Adrenal gland (tissue), 12 donors: Measurements from ENCODE around the gene GALR2. TPM values are rescaled to one million over a fixed set of nuclear protein-coding genes. Genes with fewer than 3 reads are reported as not detected.

Experiments used
- DNase-seq, 7 donors: peaks; one replicate each; pipeline ENCODE4 v3.0.0-alpha.2; 2019 to 2020
- H3K27ac ChIP-seq, 5 donors: fragments of 200-600 bp; sonication (generic) in 4 of 5; 1 replicate in 3 of 5; 2 replicates in 2 of 5; pipeline versions ENCODE4 v1.5.1 to v1.8.0; 2016 to 2020; ENCODE audit warnings: mild to moderate bottlenecking in 1 of 5
- H3K27me3 ChIP-seq: fragments of 200-600 bp; 2 replicates; pipeline ENCODE4 v1.8.0; 2021
- H3K36me3 ChIP-seq, 2 donors: fragments of 200-600 bp; replicated peaks in 1 of 2; 1 replicate in 1 of 2; 2 replicates in 1 of 2; pipeline versions ENCODE4 v1.5.1 to v1.8.0; 2018 to 2022
- H3K4me1 ChIP-seq, 2 donors: fragments of 200-600 bp; replicated peaks in 1 of 2; 1 replicate in 1 of 2; 2 replicates in 1 of 2; pipeline versions ENCODE4 v1.5.1 to v1.8.0; 2018 to 2021
- H3K4me3 ChIP-seq, 4 donors: fragments of 200-600 bp; sonication (generic) in 3 of 4; one replicate each; pipeline ENCODE4 v1.5.1; 2016 to 2018
- H3K9me3 ChIP-seq, 3 donors: fragments of 200-600 bp; sonication (generic) in 1 of 3; replicated peaks in 1 of 3; 1 replicate in 2 of 3; 2 replicates in 1 of 3; pipeline versions ENCODE4 v1.5.1 to v1.8.0; 2016 to 2021
- POLR2A ChIP-seq, 2 donors: fragments of 450-650 bp; IDR thresholded peaks; one replicate each; pipeline ENCODE4 v1.6.1; 2017; ENCODE audit warnings: antibody characterized with exemption in 2 of 2, mild to moderate bottlenecking in 2 of 2, moderate library complexity in 1 of 2
- WGBS, 4 donors: extraction: QIAGEN DNeasy Blood & Tissue Kit in 2 of 4; methylation state at CpG; one replicate each; pipeline versions ENCODE4 v1.1.5 to v1.1.7; 2013 to 2017; 5-methylcytosine and 5-hydroxymethylcytosine counted together
- intact Hi-C, 2 donors: fragments of 100-400 bp; cut with DNase I; formaldehyde crosslinking; loops; one replicate each; pipeline versions ENCODE4 v1.14.1 to v1.15.0; 2022 to 2023
- polyA plus RNA-seq, 3 donors: library from polyadenylated mRNA; stranded (reverse); fragments of 200-250 nt in 2 of 3; fragments of 350-450 nt in 1 of 3; fragmentation: Illumina TruSeq in 1 of 3; extraction: RNeasy Lipid Tissue Mini Kit (QIAGEN cat#74804) in 1 of 3; gene quantifications; one replicate each; pipeline ENCODE4 v1.2.3, GENCODE V29; 2013 to 2014
- total RNA-seq, 9 donors: library from RNA; depleted of rRNA in 4 of 9; stranded (reverse); fragments of >200 nt in 4 of 9; fragments of 120-200 nt in 1 of 9; fragmentation: NEBNext Ultra II Directional in 1 of 9; extraction: Animal tissue kit (Norgen Biotek cat#: 25700) in 1 of 9; gene quantifications; one replicate each; pipeline versions ENCODE4 v1.1.0 to v1.2.4, GENCODE V29; 2013 to 2023
- TF ChIP-seq, protein P1 (sequence below), 6 experiments: fragments of 450-650 bp in 4 of 6; fragments of 200-600 bp in 2 of 6; sonication (generic) in 1 of 6; IDR thresholded peaks; 1 replicate in 5 of 6; 2 replicates in 1 of 6; pipeline versions ENCODE4 v1.5.1 to v1.8.0; 2016 to 2021; ENCODE audit warnings: antibody characterized with exemption in 6 of 6, mild to moderate bottlenecking in 2 of 6, moderate library complexity in 1 of 6
- donor health status: healthy with polysubstance abuse.
- donor health status: Bipolar disorder and iron deficiency.
- donor health status: DM: yes; HTN: yes; CAD: no.
- donor health status: DM: no; HTN: no; CAD: no.
- donor health status: DM: no; HTN: no; CAD: no.
- donor health status: DM: yes; HTN: yes; CAD: no.

Gene GALR2
- total and polyA plus RNA-seq, 12 donors, result 0.27 TPM; not detected in 11

DNA sequence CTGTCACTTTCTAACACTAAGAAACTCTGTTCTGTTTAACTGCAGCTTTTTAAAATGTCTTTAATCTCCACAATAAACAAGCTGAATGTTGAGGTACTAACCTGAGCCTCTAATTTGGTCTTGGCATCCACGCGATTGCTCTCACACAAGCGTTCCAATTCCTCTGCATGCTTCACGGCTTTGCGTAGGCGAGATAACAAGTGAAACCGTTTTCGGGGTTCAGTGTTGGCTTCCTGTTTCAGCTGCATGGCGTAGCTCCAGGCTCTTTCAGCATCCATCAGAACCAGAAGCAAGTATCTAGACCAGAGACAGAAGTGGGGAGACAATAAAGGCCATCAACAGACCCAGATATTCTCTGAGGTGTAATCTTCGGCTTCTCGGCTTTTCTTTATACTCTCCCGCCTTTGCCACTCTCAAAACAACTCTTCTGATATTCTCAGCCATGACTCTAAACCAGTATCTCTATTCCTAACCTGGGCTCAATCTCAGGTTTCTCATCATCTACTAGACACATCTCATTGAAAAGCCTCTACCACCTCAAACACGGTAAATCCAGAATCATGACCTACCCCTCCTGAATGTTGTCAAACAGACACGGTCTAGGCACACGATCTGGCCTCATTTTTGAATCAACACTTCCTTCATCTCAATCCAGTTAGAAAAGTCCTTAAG, 10.6 kb upstream of the GALR2 start:
- intact Hi-C loops, result no loop called here
- peaks cover 0 to 87% of the 10 kb centered on the region in 2 donors for H3K36me3 ChIP-seq
- H3K27me3 ChIP-seq, result no peaks in the 10 kb centered on the region
- 87 to 90% (median 87%) methylated on average over 15 of the region's 15 CpGs for WGBS, 4 donors
- H3K27ac ChIP-seq, result no peak overlapping the region
- H3K4me3 ChIP-seq, result no peak overlapping the region
- H3K4me1 ChIP-seq, result no peaks in the 10 kb centered on the region
- H3K9me3 ChIP-seq, result no peaks in the 10 kb centered on the region
- no peak for DNase-seq
- TF ChIP-seq, protein P1, sequence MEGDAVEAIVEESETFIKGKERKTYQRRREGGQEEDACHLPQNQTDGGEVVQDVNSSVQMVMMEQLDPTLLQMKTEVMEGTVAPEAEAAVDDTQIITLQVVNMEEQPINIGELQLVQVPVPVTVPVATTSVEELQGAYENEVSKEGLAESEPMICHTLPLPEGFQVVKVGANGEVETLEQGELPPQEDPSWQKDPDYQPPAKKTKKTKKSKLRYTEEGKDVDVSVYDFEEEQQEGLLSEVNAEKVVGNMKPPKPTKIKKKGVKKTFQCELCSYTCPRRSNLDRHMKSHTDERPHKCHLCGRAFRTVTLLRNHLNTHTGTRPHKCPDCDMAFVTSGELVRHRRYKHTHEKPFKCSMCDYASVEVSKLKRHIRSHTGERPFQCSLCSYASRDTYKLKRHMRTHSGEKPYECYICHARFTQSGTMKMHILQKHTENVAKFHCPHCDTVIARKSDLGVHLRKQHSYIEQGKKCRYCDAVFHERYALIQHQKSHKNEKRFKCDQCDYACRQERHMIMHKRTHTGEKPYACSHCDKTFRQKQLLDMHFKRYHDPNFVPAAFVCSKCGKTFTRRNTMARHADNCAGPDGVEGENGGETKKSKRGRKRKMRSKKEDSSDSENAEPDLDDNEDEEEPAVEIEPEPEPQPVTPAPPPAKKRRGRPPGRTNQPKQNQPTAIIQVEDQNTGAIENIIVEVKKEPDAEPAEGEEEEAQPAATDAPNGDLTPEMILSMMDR (IDR thresholded peaks at IDR 0.05), result no peak
- no peak for TF ChIP-seq POLR2A (IDR thresholded peaks at IDR 0.05)

DNA sequence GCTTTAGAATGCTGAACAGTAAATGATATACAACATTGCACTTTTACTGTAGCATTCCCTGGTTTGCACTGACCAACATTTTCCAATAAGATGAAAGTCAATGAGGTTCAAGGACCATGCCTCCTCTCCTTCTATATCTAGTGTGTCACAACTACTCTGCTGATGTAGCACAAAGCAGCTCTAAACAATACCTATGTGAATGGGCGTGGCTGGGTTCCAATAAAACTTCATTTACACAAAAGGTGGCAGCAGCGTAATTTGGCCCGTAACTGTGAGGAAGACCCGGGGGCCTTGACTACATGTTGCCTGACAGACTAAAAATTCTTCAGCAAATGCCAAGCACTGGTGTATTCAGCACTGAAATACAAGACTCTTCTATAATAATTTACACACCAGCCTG, 8.8 kb upstream of the GALR2 start:
- Histone ChIP-seq H3K27me3 (no peaks in the 10 kb centered on the region), H3K9me3 (no peaks in the 10 kb centered on the region), H3K4me1 (peaks cover 5 to 7% of the 10 kb centered on the region in 2 donors), H3K36me3 (peaks cover 0 to 76% of the 10 kb centered on the region in 2 donors), H3K4me3 (no peak overlapping the region), H3K27ac (no peak overlapping the region)
- intact Hi-C loops, result no loop called here
- 79 to 84% (median 82%) methylated on average over 4 of the region's 4 CpGs for WGBS, 4 donors
- TF ChIP-seq POLR2A (IDR thresholded peaks at IDR 0.05), result no peak
- TF ChIP-seq, protein P1 (IDR thresholded peaks at IDR 0.05), result no peak
- no peak for DNase-seq

DNA sequence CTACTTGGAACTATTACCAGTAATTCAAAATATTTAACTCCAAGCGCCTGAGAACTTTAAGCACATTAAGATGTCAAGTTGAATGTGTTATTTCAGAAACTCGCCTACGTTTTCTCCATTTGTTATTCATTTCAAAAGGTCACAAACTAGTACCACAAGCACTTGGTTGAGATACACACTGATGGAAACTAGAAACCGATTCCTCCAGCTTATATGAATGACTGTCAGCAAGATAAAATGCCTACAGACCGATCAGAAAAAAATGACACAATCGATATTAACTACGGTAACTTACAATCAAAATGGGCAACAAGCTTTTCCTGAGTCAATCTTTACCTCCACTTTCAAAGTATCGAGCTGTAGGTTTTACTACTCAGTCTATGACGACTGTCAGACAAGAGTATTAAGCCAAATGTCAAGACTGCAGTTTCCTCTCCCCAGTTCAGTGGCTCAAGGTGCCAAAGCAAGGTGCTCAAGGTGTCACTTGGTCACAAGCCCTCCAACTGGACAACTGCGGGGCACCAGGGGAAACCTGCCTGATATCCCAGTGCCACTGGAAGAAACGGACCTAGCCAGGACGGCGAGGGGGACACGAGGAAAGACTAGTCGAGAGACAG, 2.9 kb upstream of the GALR2 start:
- Histone ChIP-seq H3K9me3 (no peaks in the 10 kb centered on the region), H3K27ac (peak overlapping the region in 4 of 5 donors; percentile 8 to 75 (median 68)), H3K4me1 (peaks cover 19 to 22% of the 10 kb centered on the region in 2 donors), H3K36me3 (peaks cover 0 to 22% of the 10 kb centered on the region in 2 donors), H3K27me3 (peaks cover 32% of the 10 kb centered on the region), H3K4me3 (peak overlapping the region; percentile 17 to 71 (median 65))
- intact Hi-C loops, result no loop called here
- DNase-seq, result no peak
- TF ChIP-seq POLR2A (IDR thresholded peaks at IDR 0.05), result no peak
- TF ChIP-seq, protein P1 (IDR thresholded peaks at IDR 0.05), result no peak
- WGBS, 4 donors, result 8 to 18% (median 11%) methylated on average over 10 to 15 of the region's 15 CpGs

DNA sequence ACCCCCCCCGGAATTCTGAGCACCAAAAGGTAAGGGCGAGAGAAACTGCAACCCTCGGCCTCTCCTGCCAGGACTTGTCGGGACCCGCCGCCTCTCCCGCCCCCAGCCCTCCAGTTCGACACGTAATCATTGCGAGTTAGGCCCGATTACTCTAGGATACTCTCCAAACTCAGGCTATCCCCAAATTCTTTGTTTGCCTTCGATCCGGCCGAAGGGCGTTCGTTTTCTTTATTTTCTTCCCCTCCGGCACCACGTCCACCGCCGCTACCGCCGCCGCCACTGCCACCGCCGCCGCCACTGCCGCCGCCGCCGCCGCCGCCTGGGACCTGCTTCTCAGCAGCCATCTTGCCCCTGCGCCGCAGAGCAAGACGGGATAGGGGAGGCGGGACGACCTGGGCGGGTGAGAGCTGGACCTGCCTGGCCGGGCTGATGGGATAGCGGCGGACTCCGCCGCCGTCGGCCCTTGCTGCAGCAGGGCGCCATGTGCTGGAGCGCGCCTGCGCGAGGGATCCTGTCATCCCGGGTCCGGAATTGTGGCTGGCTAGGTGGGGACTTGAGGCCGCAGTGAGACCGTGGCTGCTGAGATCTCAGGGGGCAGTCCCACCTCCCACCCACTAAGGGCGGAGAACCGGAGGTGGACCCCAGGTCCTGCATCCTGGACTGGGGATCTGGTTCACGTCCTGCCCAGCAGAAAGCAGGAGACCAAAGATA, 2.3 kb upstream of the GALR2 start, which contains the start of gene SRP68:
Gene SRP68 (minus strand): TSS at position 370 of the 711 bp plus-strand sequence. CDS start 26 bp downstream, at position 344.
- 0 to 1% (median 0%) methylated on average over 27 to 57 of the region's 57 CpGs for WGBS, 4 donors
- Histone ChIP-seq H3K4me1 (peaks cover 19 to 22% of the 10 kb centered on the region in 2 donors), H3K27ac (peak within 1 kb of the TSS in 4 of 5 donors; percentile 8 to 75 (median 68)), H3K9me3 (no peaks in the 10 kb centered on the region), H3K36me3 (peaks cover 0 to 16% of the 10 kb centered on the region in 2 donors), H3K27me3 (peaks cover 39% of the 10 kb centered on the region), H3K4me3 (peak within 1 kb of the TSS; percentile 17 to 71 (median 65))
- peak; percentile 91 to 95 (median 94) for DNase-seq
- TF ChIP-seq, protein P1 (IDR thresholded peaks at IDR 0.05), result no peak
- TF ChIP-seq POLR2A (IDR thresholded peaks at IDR 0.05), result peak; percentile 71
- intact Hi-C loops, result no loop called here
